BLaER1 (cell line): ENCODE data around the gene ATXN7L1.
A peak's percentile ranks its signal among the peaks of the same experiment; 100 is the strongest.

Source experiments
- H3K27ac ChIP-seq: shearing (Covaris generic); formaldehyde crosslinking; 2 replicates; pipeline ENCODE4 v1.8.1; 2022
- H3K27me3 ChIP-seq: shearing (Covaris generic); formaldehyde crosslinking; 2 replicates; pipeline ENCODE4 v1.8.1; 2022
- H3K36me3 ChIP-seq: shearing (Covaris generic); formaldehyde crosslinking; 2 replicates; pipeline ENCODE4 v1.8.1; 2022
- H3K4me1 ChIP-seq: shearing (Covaris generic); formaldehyde crosslinking; 2 replicates; pipeline ENCODE4 v1.8.1; 2022
- H3K4me2 ChIP-seq: shearing (Covaris generic); formaldehyde crosslinking; 2 replicates; pipeline ENCODE4 v1.8.1; 2022
- H3K4me3 ChIP-seq: shearing (Covaris generic); formaldehyde crosslinking; 2 replicates; pipeline ENCODE4 v1.8.1; 2022
- H3K9ac ChIP-seq: shearing (Covaris generic); formaldehyde crosslinking; 2 replicates; pipeline ENCODE4 v1.8.1; 2022
- H3K9me3 ChIP-seq: shearing (Covaris generic); formaldehyde crosslinking; 2 replicates; pipeline ENCODE4 v1.8.1; 2022
- H4K20me1 ChIP-seq: shearing (Covaris generic); formaldehyde crosslinking; 2 replicates; pipeline ENCODE4 v1.8.1; 2022
- Cebpa-rat ChIP-seq: shearing (Covaris generic); IDR thresholded peaks from 2 replicates; pipeline ENCODE4 v1.8.1; 2022

The ATXN7L1 gene

DNA sequence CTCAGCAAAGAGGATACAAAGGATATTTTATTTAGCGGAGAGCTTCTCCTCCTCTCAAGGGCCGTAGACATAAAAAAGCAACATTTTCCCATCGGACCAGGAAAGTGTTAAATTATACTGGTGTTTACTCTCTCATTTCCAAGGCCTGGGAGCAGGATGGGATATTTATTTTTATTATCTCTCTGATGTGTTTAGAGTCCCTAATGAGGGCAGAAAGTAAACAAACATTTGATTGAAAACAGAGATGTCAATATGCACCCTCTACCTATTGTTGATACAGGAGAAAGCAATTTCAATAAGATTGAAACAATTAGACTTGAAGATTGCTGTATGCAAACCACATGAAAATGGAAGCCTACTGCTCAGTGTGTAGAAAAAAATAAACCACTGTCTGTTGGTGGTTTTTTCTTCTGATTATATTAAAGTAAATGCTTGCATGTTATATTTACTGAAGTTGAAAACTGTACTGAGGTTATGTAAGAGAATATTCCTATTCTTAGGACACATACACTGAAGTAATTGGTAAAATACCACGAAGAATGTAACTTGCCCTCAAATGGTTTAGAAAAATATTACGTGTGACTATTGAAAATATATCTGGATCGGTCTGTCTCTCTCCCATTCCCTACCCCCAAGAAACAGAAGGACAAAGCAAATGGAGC is 59.3 kb downstream of the ATXN7L1 start:
- no peak overlapping the region for H3K4me3 ChIP-seq
- no peaks in the 10 kb centered on the region for H3K4me1 ChIP-seq
- no peaks in the 10 kb centered on the region for H3K9me3 ChIP-seq
- TF ChIP-seq Cebpa-rat, result no peak
- H3K4me2 ChIP-seq, result no peak overlapping the region
- H3K27ac ChIP-seq, result no peak overlapping the region
- H4K20me1 ChIP-seq, result no peaks in the 10 kb centered on the region
- no peaks in the 10 kb centered on the region for H3K36me3 ChIP-seq
- H3K9ac ChIP-seq, result no peak overlapping the region
- no peaks in the 10 kb centered on the region for H3K27me3 ChIP-seq

- H3K36me3 ChIP-seq, result no peaks in the 10 kb centered on the region
- no peak for TF ChIP-seq Cebpa-rat
- H3K4me1 ChIP-seq, result no peaks in the 10 kb centered on the region
- H3K4me3 ChIP-seq, result no peak overlapping the region
- H3K9ac ChIP-seq, result no peak overlapping the region
- no peaks in the 10 kb centered on the region for H3K27me3 ChIP-seq
- no peak overlapping the region for H3K4me2 ChIP-seq
- H4K20me1 ChIP-seq, result no peaks in the 10 kb centered on the region
- H3K27ac ChIP-seq, result no peak overlapping the region
- no peaks in the 10 kb centered on the region for H3K9me3 ChIP-seq
These were observed 60.0 kb downstream of the ATXN7L1 start for GRCh38 chr7:105816266-105816843.

- H3K27me3 ChIP-seq, result no peaks in the 10 kb centered on the region
- H3K4me1 ChIP-seq, result no peaks in the 10 kb centered on the region
- no peak for TF ChIP-seq Cebpa-rat
- H3K9me3 ChIP-seq, result no peaks in the 10 kb centered on the region
- H4K20me1 ChIP-seq, result no peaks in the 10 kb centered on the region
- no peak overlapping the region for H3K4me3 ChIP-seq
- no peak overlapping the region for H3K27ac ChIP-seq
- H3K4me2 ChIP-seq, result no peak overlapping the region
- H3K9ac ChIP-seq, result no peak overlapping the region
- no peaks in the 10 kb centered on the region for H3K36me3 ChIP-seq
These were observed 60.8 kb downstream of the ATXN7L1 start for GRCh38 chr7:105815576-105815975.

DNA sequence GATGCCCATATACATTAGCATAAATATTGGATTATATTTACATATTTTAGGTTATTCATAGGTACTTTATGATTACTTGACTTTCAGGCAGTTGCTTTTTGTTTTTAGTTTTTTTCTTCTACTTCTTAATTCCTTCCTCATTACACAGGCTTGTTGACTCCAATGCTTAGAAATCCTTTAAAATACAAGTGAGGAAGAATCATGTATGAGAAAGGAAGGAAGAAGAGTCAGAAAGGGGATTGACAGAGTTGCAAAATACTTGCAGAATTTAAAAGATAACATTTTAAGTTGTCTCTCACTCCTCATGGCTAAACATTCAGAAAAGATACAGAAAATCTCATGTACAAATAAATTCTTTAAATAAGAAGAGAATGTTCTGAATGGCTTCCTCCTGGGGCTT is 61.9 kb downstream of the ATXN7L1 start:
- H3K4me1 ChIP-seq, result peaks cover 2% of the 10 kb centered on the region
- no peak overlapping the region for H3K4me3 ChIP-seq
- H3K36me3 ChIP-seq, result no peaks in the 10 kb centered on the region
- H3K27me3 ChIP-seq, result no peaks in the 10 kb centered on the region
- H3K9ac ChIP-seq, result no peak overlapping the region
- H3K9me3 ChIP-seq, result no peaks in the 10 kb centered on the region
- no peak overlapping the region for H3K4me2 ChIP-seq
- no peak for TF ChIP-seq Cebpa-rat
- H4K20me1 ChIP-seq, result no peaks in the 10 kb centered on the region
- no peak overlapping the region for H3K27ac ChIP-seq

- Histone ChIP-seq H3K9me3 (no peaks in the 10 kb centered on the region), H3K4me1 (peaks cover 15% of the 10 kb centered on the region), H3K27me3 (no peaks in the 10 kb centered on the region), H3K9ac (no peak overlapping the region), H3K4me2 (no peak overlapping the region), H3K27ac (no peak overlapping the region), H4K20me1 (no peaks in the 10 kb centered on the region), H3K4me3 (no peak overlapping the region), H3K36me3 (no peaks in the 10 kb centered on the region)
- TF ChIP-seq Cebpa-rat, result no peak
These were observed 65.1 kb downstream of the ATXN7L1 start for GRCh38 chr7:105811189-105811847.

- Histone ChIP-seq H3K36me3 (no peaks in the 10 kb centered on the region), H3K9me3 (no peaks in the 10 kb centered on the region), H3K27ac (no peak overlapping the region), H3K27me3 (no peaks in the 10 kb centered on the region), H4K20me1 (no peaks in the 10 kb centered on the region), H3K4me2 (no peak overlapping the region), H3K4me3 (no peak overlapping the region), H3K9ac (no peak overlapping the region), H3K4me1 (peaks cover 15% of the 10 kb centered on the region)
- no peak for TF ChIP-seq Cebpa-rat
These were observed 65.8 kb downstream of the ATXN7L1 start for GRCh38 chr7:105810556-105810955.

DNA sequence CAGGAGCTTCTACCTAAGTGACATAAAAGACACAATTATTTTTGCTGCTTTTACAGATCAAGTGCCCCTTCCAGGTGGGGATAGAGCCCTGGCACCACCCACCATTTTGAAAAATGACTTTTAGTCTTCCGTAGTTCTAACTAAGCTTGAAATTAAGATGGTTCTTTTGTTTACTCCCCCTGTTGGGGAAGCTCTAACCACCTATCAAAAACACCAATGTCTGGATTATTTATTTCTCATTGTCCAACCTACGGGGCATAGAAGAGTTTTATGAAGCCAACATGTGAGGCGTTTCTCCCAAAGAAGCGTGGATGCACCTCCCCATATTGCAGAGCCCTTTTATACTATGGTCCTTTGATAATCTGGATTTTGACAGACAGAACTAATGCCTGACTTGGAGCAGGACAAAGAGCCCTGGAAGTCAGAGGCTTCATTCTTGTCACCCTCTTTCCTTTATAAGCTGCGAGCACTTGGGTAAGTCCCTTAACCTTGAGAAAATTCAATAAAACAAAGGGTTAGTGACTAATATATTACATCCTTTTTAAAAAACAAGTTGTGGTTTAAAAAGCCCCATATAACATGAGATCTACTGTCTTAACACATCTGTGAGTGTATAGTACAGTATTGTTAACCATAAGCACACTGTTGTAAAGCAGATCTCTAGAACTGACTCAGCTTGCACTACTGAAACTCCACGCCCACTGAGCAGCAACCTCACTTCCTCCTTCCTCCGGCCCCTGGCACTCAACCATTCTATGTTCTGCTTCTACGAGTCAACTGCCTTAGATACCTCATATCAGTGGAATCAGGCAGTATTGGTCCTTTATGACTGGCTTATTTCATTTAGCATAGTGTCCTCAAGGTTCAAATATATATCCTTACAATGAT is 67.5 kb downstream of the ATXN7L1 start:
- H3K4me3 ChIP-seq, result no peak overlapping the region
- no peaks in the 10 kb centered on the region for H3K27me3 ChIP-seq
- no peak for TF ChIP-seq Cebpa-rat
- H3K36me3 ChIP-seq, result no peaks in the 10 kb centered on the region
- H3K9ac ChIP-seq, result no peak overlapping the region
- peaks cover 15% of the 10 kb centered on the region for H3K4me1 ChIP-seq
- H3K4me2 ChIP-seq, result peak overlapping the region; percentile 32
- no peaks in the 10 kb centered on the region for H4K20me1 ChIP-seq
- no peak overlapping the region for H3K27ac ChIP-seq
- H3K9me3 ChIP-seq, result no peaks in the 10 kb centered on the region

DNA sequence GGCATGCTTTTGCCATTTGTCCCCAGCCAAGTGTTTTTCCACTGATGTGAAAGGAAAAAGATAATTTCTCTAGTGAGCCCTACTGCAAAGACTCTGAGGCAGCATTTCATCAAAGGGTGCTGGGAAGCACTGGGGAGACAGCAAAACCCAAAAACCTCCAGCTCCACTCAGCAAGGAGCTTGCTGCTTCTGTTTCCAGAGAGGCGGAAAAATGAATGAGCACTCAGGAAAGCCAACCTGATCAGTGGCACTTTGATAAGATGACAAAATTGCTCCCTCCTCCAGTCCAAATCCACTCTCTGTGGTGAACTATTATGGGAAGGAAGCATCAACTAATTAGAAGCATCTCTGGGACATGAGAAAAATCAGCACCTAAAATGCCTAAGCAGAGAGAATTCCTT is 68.2 kb downstream of the ATXN7L1 start:
- H4K20me1 ChIP-seq, result no peaks in the 10 kb centered on the region
- no peak for TF ChIP-seq Cebpa-rat
- no peak overlapping the region for H3K4me2 ChIP-seq
- H3K9me3 ChIP-seq, result no peaks in the 10 kb centered on the region
- peaks cover 15% of the 10 kb centered on the region for H3K4me1 ChIP-seq
- no peaks in the 10 kb centered on the region for H3K27me3 ChIP-seq
- no peak overlapping the region for H3K27ac ChIP-seq
- H3K4me3 ChIP-seq, result no peak overlapping the region
- H3K36me3 ChIP-seq, result no peaks in the 10 kb centered on the region
- H3K9ac ChIP-seq, result no peak overlapping the region

- H3K36me3 ChIP-seq, result no peaks in the 10 kb centered on the region
- H3K9me3 ChIP-seq, result no peaks in the 10 kb centered on the region
- no peak overlapping the region for H3K4me3 ChIP-seq
- no peak overlapping the region for H3K27ac ChIP-seq
- H4K20me1 ChIP-seq, result no peaks in the 10 kb centered on the region
- peaks cover 15% of the 10 kb centered on the region for H3K4me1 ChIP-seq
- no peak for TF ChIP-seq Cebpa-rat
- no peaks in the 10 kb centered on the region for H3K27me3 ChIP-seq
- no peak overlapping the region for H3K4me2 ChIP-seq
- H3K9ac ChIP-seq, result no peak overlapping the region
These were observed 69.0 kb downstream of the ATXN7L1 start for GRCh38 chr7:105807448-105807762.
